Mesenchymal stem cell (in vitro differentiated cells and primary cell): Measurements from ENCODE around the gene ETFBKMT.
"Not testable (repeated sequence)": the region's sequence is repeated elsewhere in the genome, so short reads cannot be mapped to it uniquely, and the experiment has no call there.

ENCODE experiments used
- DNase-seq: peaks from one replicate; pipeline ENCODE4 v3.0.0-alpha.2; 2013
- H2AFZ ChIP-seq: one replicate; pipeline ENCODE4 v1.6.1; 2013; ENCODE audit warnings: low read depth, mild to moderate bottlenecking, control low read depth, inconsistent platforms, low read length, moderate library complexity
- H2AK5ac ChIP-seq: 2 replicates; pipeline ENCODE4 v1.6.1; 2013; ENCODE audit warnings: low read length, moderate library complexity, mild to moderate bottlenecking, inconsistent platforms; ENCODE audit not compliant: severe bottlenecking
- H2BK120ac ChIP-seq: one replicate; pipeline ENCODE4 v1.6.1; 2013; ENCODE audit warnings: low read depth, mild to moderate bottlenecking, inconsistent platforms, low read length, moderate library complexity
- H2BK12ac ChIP-seq, 2 experiments: one replicate each; pipeline ENCODE4 v1.6.1; 2013; ENCODE audit warnings: inconsistent platforms in 2 of 2, low read length in 2 of 2, mild to moderate bottlenecking in 2 of 2, moderate library complexity in 2 of 2, control low read depth in 1 of 2
- H2BK15ac ChIP-seq: one replicate; pipeline ENCODE4 v1.6.1; 2013; ENCODE audit warnings: mild to moderate bottlenecking, low read depth, inconsistent platforms; ENCODE audit not compliant: poor library complexity, severe bottlenecking
- H2BK5ac ChIP-seq: 2 replicates; pipeline ENCODE4 v1.6.1; 2013; ENCODE audit warnings: low read depth, mild to moderate bottlenecking, low read length, control low read depth, inconsistent platforms; ENCODE audit not compliant: poor library complexity, severe bottlenecking
- H3K14ac ChIP-seq, 2 experiments: one replicate each; pipeline ENCODE4 v1.6.1; 2013; ENCODE audit warnings: inconsistent platforms in 2 of 2, low read length in 2 of 2, control low read depth in 1 of 2, mild to moderate bottlenecking in 1 of 2, moderate library complexity in 1 of 2
- H3K18ac ChIP-seq, 2 experiments: one replicate each; pipeline ENCODE4 v1.6.1; 2013; ENCODE audit warnings: inconsistent platforms in 2 of 2, low read length in 2 of 2, control low read depth in 1 of 2, low read depth in 1 of 2, mild to moderate bottlenecking in 1 of 2
- H3K23ac ChIP-seq, 2 experiments: one replicate each; pipeline ENCODE4 v1.6.1; 2013; ENCODE audit warnings: inconsistent platforms in 2 of 2, low read length in 2 of 2, mild to moderate bottlenecking in 2 of 2, moderate library complexity in 2 of 2, control low read depth in 1 of 2
- H3K27ac ChIP-seq: 2 replicates; pipeline ENCODE4 v1.5.1; 2013; ENCODE audit warnings: mild to moderate bottlenecking, moderate library complexity, low read length, control low read depth, inconsistent platforms; ENCODE audit not compliant: poor library complexity, severe bottlenecking
- H3K27me3 ChIP-seq, 2 experiments: 2 replicates each; pipeline versions ENCODE4 v1.6.1 to v1.7.0; 2013; ENCODE audit warnings: low read length in 2 of 2, mild to moderate bottlenecking in 2 of 2, moderate library complexity in 2 of 2, control low read depth in 1 of 2, inconsistent platforms in 1 of 2; ENCODE audit not compliant: control insufficient read depth in 1 of 2, insufficient read depth in 1 of 2
- H3K36me3 ChIP-seq, 2 experiments: 2 replicates each; pipeline versions ENCODE4 v1.6.1 to v1.7.0; 2013; ENCODE audit warnings: low read length in 2 of 2, control low read depth in 1 of 2, inconsistent platforms in 1 of 2, low read depth in 1 of 2, mild to moderate bottlenecking in 1 of 2; ENCODE audit not compliant: insufficient read depth in 2 of 2, control insufficient read depth in 1 of 2
- H3K4ac ChIP-seq, 2 experiments: one replicate each; pipeline ENCODE4 v1.6.1; 2013; ENCODE audit warnings: inconsistent platforms in 2 of 2, low read length in 2 of 2, mild to moderate bottlenecking in 2 of 2, moderate library complexity in 2 of 2, control low read depth in 1 of 2, low read depth in 1 of 2
- H3K4me1 ChIP-seq: 2 replicates; pipeline ENCODE4 v1.6.1; 2013; ENCODE audit warnings: low read depth, low read length, control low read depth; ENCODE audit not compliant: control insufficient read depth, insufficient read depth
- H3K4me2 ChIP-seq: 2 replicates; pipeline ENCODE4 v1.6.1; 2013; ENCODE audit warnings: low read length, mild to moderate bottlenecking, inconsistent platforms; ENCODE audit not compliant: poor library complexity, severe bottlenecking
- H3K4me3 ChIP-seq, 2 experiments: 2 replicates each; pipeline versions ENCODE4 v1.5.1 to v1.7.0; 2013; ENCODE audit warnings: low read length in 2 of 2, mild to moderate bottlenecking in 2 of 2, control low read depth in 1 of 2, low read depth in 1 of 2; ENCODE audit not compliant: insufficient read depth in 1 of 2
- H3K79me1 ChIP-seq: replicated peaks from 2 replicates; pipeline ENCODE4 v1.6.1; 2013; ENCODE audit warnings: mild to moderate bottlenecking, control low read depth, low read length, inconsistent platforms; ENCODE audit not compliant: poor library complexity, severe bottlenecking
- H3K9ac ChIP-seq: 2 replicates; pipeline ENCODE4 v1.7.0; 2013; ENCODE audit warnings: mild to moderate bottlenecking, low read length, moderate library complexity
- H3K9me3 ChIP-seq: 2 replicates; pipeline ENCODE4 v1.7.0; 2013; ENCODE audit warnings: mild to moderate bottlenecking, low read length; ENCODE audit not compliant: control insufficient read depth
- H4K8ac ChIP-seq: one replicate; pipeline ENCODE4 v1.6.1; 2013; ENCODE audit warnings: inconsistent platforms, mild to moderate bottlenecking, low read length, moderate library complexity
- H4K91ac ChIP-seq: one replicate; pipeline ENCODE4 v1.6.1; 2013; ENCODE audit warnings: mild to moderate bottlenecking, low read length, inconsistent platforms
- WGBS: methylation state at CpG from one replicate; pipeline ENCODE4 v1.1.7; 2013; ENCODE audit warnings: mixed read lengths; 5-methylcytosine and 5-hydroxymethylcytosine counted together

The ETFBKMT gene

GRCh38 chr12:31714406-31715271 lies 55.2 kb downstream of the ETFBKMT start:
- peaks cover 0 to 6% of the 10 kb centered on the region in 2 experiments for H3K36me3 ChIP-seq
- no peaks in the 10 kb centered on the region for H3K9me3 ChIP-seq
- H3K23ac ChIP-seq = no peak overlapping the region
- H2BK15ac ChIP-seq = no peak overlapping the region
- no peak overlapping the region for H4K91ac ChIP-seq
- H3K4ac ChIP-seq = no peak overlapping the region
- no peak overlapping the region for H3K9ac ChIP-seq
- no peak overlapping the region for H3K14ac ChIP-seq
- H3K79me1 ChIP-seq = peaks cover 3% of the 10 kb centered on the region
- no peak overlapping the region for H2AFZ ChIP-seq
- WGBS = 90% methylated on average over 2 of the region's 3 CpGs
- no peak overlapping the region for H2BK12ac ChIP-seq
- H3K4me3 ChIP-seq = no peak overlapping the region
- no peak overlapping the region for H3K27ac ChIP-seq
- H2AK5ac ChIP-seq = no peak overlapping the region
- H3K4me1 ChIP-seq = no peaks in the 10 kb centered on the region
- H3K4me2 ChIP-seq = no peak overlapping the region
- H2BK120ac ChIP-seq = no peak overlapping the region
- H3K18ac ChIP-seq = no peak overlapping the region
- DNase-seq = no peak
- no peak overlapping the region for H4K8ac ChIP-seq
- no peaks in the 10 kb centered on the region for H3K27me3 ChIP-seq
- no peak overlapping the region for H2BK5ac ChIP-seq

- Histone ChIP-seq H3K79me1 (peaks cover 3% of the 10 kb centered on the region), H3K14ac (no peak overlapping the region), H2BK12ac (no peak overlapping the region), H2BK120ac (no peak overlapping the region), H3K4ac (peak overlapping the region in 1 of 2 experiments; percentile 8), H3K9ac (no peak overlapping the region), H4K8ac (no peak overlapping the region), H3K27me3 (no peaks in the 10 kb centered on the region), H2BK5ac (no peak overlapping the region), H3K23ac (no peak overlapping the region), H3K4me3 (no peak overlapping the region), H3K4me2 (no peak overlapping the region), H2AK5ac (no peak overlapping the region), H3K18ac (peak overlapping the region in 1 of 2 experiments; percentile 40), H2BK15ac (no peak overlapping the region), H4K91ac (no peak overlapping the region), H3K36me3 (peaks cover 0 to 6% of the 10 kb centered on the region in 2 experiments), H3K4me1 (no peaks in the 10 kb centered on the region), H3K27ac (no peak overlapping the region), H3K9me3 (no peaks in the 10 kb centered on the region), H2AFZ (no peak overlapping the region)
- peak; percentile 69 for DNase-seq
- WGBS = 57% methylated on average over 5 of the region's 5 CpGs
These were observed 55.9 kb downstream of the ETFBKMT start for GRCh38 chr12:31715283-31715825.

GRCh38 chr12:31716998-31717397 lies 57.5 kb downstream of the ETFBKMT start:
- H2BK15ac ChIP-seq, H3K4ac ChIP-seq, H3K18ac ChIP-seq, H2AFZ ChIP-seq, H4K8ac ChIP-seq, H3K4me2 ChIP-seq, H3K27me3 ChIP-seq, H3K27ac ChIP-seq, H2BK5ac ChIP-seq, H3K36me3 ChIP-seq, H3K9ac ChIP-seq, H3K4me3 ChIP-seq, H3K79me1 ChIP-seq, H2BK120ac ChIP-seq, H2BK12ac ChIP-seq, H3K9me3 ChIP-seq, H2AK5ac ChIP-seq, H4K91ac ChIP-seq, H3K23ac ChIP-seq, H3K14ac ChIP-seq, H3K4me1 ChIP-seq, DNase-seq: not testable (repeated sequence)
- WGBS = 100% methylated on average over 2 of the region's 4 CpGs

DNA sequence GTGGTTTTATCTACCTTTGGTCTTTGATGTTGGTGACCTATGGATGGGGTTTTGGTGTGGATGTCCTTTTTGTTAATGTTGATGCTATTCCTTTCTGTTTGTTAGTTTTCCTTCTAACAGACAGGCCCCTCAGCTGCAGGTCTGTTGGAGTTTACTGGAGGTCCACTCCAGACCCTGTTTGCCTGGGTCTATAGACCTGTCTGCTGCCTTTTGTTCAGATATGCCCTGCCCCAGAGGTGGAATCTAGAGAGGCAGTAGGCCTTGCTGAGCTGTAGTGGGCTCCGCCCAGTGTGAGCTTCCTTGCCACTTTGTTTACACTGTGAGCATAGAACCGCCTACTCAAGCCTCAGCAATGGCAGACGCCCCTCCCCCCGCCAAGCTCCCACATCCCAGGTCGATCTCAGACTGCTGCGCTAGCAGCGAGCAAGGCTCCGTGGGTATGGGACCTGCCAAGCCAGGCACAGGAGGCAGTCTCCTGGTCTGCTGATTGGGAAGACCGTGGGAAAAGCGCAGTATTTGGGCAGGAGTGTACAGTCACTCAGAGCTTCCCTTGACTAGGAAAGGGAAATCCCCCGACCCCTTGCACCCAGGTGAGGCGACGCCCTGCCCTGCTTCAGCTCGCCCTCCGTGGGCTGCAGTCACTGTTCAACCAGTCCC lies 59.2 kb downstream of the ETFBKMT start:
- Histone ChIP-seq H3K4ac (peak overlapping the region in 1 of 2 experiments; percentile 57), H2BK12ac (peak overlapping the region in 1 of 2 experiments; percentile 78)
- not testable (repeated sequence) for H3K18ac ChIP-seq, H4K91ac ChIP-seq, H3K14ac ChIP-seq, H3K79me1 ChIP-seq, H3K4me2 ChIP-seq, H3K4me1 ChIP-seq, H4K8ac ChIP-seq, DNase-seq, H2BK5ac ChIP-seq, H2BK15ac ChIP-seq, H3K36me3 ChIP-seq, H3K9me3 ChIP-seq, H2AK5ac ChIP-seq, H3K4me3 ChIP-seq, H3K9ac ChIP-seq, H3K23ac ChIP-seq, H2BK120ac ChIP-seq, H2AFZ ChIP-seq, H3K27ac ChIP-seq, H3K27me3 ChIP-seq
- 84% methylated on average over 15 of the region's 15 CpGs for WGBS
